GM18873 (cell line): ENCODE data around the gene ACSS1.

Source experiments
- ATAC-seq: cut with Tn5 transposase; IDR thresholded peaks from one replicate; pipeline ENCODE4 v1.9.1; 2021; ENCODE audit warnings: mild to moderate bottlenecking, moderate library complexity, moderate number of reproducible peaks; ENCODE audit not compliant: unreplicated experiment, low FRiP score

Gene ACSS1

DNA sequence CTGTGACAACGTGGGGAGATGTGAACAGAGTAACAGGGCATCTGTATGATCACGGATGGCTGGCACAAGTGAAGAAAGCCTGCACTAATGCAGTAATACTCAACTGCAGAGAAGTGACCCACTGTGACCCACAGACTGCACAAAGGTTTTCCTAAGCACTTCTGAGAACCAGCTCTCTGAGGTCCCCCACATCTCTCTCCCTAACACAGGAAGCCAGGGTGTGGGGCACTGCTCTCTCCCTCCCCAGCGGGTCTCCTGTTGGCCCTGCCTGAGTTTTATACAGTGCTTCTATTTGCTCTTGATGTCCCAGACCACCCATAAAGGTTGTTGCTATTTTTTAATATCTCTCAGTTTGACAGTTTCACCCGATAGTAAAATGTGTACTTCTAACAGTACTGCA lies 76.7 kb downstream of the ACSS1 start:
- no peak for ATAC-seq

DNA sequence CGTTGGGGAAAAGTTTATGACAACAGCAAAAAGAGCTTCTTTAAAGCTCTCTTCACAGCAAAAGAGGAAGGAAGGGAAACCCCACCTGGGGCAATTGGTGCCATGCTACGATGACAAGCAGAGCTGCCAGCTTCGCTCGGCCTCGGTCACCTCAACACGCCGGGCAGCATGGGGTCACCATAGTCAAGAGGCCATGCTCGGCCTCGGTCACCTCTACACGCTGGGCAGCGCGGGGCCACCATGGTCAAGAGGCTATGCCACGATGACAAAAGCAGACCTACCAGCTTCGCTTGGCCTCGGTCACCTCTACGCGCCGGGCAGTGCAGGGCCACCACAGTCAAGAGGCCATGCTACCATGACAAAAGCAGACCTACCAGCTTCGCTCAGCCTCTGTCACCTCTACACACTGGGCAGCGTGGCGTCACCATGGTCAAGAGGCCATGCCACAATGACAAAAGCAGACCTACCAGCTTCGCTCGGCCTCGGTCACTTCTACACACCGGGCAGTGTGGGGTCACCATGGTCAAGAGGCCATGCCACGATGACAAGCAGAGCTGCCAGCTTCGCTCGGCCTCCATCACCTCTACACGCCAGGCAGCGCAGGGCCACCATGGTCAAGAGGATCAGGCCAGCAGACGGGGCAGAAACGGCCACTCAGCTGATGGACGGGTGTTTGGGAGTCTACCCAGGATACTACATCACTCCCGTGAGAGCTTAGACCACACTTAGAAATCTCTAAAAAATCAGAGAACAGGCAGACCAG lies 77.5 kb downstream of the ACSS1 start:
- ATAC-seq, result no peak

DNA sequence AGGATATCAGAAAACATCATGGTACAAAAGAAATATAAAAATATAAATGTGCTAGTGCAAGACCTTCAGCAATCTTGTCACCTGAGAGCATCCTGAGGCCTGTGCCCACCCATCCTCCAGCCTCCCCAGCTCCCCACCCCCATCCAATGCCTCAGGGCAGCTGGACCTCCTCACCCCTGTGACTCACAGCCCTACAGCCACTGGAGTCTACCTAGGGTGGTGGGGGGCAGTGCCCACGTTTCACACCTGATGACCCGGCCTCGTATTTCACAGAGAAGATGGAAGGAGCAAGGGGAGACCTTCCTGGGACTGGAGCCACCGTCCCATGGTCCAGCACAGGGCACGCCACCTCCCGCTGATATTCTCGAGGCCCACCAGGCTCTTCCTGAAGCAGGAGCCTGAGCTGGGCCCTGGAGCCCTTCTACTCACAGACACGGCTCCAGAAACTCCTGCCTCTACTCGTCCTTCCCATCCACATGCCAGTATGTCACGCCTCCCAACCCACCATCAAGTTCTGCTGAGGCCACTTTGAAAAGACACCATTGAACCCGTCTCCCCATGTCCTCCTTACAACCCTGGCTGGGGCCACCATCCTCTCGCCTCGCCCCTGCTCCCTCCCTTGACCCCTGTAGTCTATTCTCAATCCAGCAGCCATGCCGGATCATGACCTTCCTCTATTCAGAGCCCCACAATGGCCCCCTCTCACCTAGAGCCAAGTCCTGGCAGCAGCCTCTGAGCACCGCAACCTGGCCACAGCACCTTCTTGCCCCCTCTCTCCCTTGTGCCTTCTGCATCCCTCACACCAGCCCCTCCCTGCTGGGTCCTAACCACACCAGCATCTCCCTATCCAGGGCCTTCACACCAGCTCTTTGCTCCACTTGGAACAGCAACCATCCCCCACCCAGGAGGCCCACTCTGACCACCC lies 78.6 kb downstream of the ACSS1 start:
- ATAC-seq, result no peak

DNA sequence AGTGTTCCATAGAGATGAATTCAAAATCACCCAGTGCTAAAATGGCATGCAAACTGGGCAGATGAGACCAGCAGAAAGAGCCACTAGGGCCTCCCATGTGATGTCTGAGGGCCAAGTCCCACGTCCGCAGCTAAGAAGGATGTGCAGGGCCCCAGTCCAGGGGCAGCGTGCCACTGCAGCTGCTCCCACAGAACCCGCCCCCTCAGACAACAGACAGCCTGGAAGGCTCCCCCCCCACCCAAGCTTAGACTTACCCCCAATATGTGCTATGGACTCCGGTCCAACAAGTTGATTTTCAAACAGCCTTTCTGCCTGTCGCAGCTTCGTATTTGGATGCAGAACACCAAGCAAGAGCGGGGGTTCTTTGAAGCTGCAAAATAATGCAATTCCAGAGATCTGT lies 79.4 kb downstream of the ACSS1 start:
- ATAC-seq, result no peak

DNA sequence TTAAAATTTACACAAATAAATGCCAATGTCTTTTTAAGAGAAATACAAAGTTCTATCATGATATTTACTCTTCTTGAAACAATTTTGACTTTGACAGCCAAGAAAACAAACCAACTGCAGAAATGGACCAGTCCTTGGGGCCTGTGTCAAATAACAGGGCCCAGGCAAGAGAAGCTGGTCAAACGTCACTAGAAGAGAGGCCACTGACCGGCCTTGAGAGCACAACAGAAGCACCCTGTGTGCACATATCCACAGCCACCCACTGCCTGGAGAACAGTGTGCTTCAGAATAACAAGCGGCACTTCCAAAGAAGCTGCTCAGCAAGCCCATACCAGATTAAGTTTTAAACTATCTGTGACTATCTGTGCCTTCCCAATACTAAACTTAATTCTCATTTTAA lies 80.1 kb downstream of the ACSS1 start:
- ATAC-seq, result no peak

DNA sequence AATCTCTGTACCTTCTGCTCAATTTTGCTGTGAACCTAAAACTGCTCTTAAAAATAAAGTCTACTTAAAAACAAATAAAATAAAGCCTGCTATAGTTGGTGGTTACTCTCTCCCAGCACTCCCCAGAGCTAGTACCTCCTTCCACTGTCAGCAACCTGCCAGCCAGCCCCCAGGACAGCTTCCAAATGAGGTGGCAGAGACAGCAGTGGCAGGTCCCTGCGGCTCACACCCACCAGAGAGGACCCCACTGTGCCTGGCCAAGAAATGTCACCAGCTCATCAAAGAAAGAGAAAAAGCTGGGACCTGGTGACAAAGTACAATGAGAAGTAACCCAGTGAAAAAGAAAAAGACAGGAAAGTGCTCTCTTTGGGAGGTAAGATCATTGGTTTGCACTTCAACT lies 80.6 kb downstream of the ACSS1 start:
- ATAC-seq, result no peak

DNA sequence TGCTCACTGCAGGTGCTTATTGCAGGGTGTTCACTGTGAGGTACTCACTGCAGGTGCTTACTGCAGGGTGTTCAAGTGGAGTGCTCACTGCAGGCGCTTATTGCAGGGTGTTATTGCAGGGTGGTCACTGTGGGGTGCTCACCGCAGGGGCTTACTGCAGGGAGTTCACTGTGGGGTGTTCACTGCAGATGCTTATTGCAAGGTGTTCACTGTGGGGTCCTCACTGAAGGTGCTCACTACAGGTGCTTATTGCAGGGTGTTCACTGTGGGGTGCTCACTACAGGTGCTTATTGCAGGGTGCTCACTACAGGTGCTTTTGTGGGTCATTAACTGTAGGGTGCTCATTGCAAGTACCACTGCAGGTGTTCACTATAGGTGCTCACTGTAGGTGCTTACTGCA lies 85.6 kb downstream of the ACSS1 start:
- no peak for ATAC-seq

DNA sequence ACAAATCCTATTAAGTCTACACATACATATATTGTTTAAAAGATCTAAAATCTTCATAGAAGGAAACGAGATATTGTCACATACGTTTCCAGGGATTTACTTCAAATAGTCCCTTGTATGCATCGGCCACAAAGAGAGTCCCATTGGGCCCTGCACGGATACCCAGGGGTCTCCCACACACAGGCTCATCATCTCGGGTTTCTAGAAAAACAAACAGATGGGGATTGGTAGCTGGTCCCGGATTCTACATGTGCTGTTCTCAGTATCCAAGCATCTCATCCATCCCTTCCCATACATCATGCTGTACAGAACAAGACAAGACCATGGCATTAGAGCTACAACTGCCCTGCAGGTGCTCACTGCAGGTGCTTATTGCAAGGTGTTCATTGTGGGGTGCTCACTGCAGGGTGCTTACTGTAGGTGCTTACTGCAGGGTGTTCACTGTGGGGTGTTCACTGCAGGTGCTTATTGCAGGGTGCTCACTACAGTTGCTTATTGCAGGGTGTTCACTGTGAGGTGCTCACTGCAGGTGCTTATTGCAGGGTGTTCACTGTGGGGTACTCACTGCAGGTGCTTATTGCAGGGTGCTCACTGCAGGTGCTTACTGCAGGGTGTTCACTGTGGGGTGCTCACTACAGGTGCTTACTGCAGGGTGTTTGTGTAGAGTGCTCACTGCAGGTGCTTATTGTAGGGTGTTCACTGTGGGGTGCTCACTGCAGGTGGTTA lies 86.4 kb downstream of the ACSS1 start:
- no peak for ATAC-seq

DNA sequence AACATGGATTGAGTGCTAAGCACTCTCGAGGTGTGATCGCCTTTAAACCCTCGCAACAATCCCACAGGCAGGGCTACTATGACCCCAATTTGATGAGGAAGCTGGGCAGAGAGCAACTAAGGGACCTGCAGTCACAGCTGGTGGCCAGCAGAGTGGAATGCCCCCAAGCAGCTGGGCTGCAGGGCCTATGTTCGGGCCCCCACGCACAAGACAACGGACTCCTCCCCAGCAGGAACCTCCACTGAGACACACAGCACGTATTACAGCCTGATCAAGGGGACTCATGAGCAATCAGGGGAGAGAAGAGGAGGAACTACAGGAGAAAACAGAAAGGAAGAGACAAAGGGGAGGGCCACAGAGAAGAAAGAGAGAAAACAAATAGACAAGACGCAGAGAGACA lies 87.2 kb downstream of the ACSS1 start:
- ATAC-seq, result no peak

DNA sequence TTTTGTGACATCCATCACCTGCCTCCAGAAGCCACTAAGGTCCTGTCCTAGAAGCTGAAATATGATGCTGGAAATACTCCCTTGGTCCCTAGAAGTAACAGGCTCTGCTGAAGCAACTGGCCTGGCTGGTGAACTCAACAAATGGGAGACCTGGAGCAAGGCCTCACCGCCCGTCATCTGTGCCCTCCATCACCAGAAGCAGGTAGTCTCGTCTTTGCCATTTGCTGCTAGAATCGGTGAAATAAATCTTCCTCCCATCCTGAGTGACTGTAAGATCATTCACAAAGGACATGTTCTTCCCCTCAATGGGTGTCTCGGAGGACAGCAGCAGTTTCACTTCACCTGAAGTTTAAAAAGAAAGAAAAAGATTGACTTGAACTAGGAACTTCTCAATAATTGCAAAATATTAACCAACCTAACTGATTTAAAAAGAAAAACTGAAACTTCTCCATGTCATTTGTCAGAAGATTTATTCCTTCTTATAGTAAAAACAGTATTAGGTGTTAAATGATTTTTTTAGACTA lies 87.8 kb downstream of the ACSS1 start:
- ATAC-seq, result no peak

DNA sequence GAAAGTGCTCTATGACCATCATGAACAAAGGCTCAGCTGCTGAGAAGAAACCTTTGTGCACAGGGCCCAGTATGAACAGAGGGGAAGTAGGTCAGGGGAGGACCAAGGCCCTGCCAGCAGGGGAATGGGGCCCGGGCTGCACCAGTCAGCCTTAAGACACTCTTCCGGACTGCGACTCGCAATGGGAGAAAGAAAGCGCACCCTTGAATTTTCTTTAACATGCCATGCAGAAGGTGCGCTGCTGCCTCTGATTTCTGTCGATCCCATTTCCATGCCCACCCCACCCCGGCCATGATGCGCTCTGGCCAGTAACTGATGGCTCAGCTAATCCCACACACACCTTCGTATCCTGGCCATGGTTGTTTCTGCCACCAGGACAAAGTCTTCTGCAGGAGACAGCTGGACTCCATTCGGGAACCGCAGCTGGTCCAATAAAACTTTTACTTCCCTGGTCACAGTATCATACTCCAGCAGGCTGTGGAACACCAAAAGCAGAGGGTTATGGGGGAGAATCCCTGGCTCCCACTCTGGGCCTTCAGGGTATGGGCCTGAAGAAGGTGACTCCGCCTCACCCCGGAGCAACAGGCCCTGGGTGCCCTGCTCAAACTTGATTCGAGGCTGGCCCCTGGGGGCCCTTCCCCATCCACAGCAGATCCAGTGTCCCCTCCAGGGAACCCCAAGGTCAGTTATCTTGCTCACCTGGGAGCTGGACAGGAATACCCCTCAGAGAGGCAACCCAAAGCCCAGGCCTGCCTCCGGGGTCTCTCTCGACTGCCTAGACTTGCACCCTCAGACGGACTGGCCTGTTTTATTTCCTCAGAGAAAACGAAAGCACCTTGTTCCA lies 88.5 kb downstream of the ACSS1 start:
- ATAC-seq, result no peak

DNA sequence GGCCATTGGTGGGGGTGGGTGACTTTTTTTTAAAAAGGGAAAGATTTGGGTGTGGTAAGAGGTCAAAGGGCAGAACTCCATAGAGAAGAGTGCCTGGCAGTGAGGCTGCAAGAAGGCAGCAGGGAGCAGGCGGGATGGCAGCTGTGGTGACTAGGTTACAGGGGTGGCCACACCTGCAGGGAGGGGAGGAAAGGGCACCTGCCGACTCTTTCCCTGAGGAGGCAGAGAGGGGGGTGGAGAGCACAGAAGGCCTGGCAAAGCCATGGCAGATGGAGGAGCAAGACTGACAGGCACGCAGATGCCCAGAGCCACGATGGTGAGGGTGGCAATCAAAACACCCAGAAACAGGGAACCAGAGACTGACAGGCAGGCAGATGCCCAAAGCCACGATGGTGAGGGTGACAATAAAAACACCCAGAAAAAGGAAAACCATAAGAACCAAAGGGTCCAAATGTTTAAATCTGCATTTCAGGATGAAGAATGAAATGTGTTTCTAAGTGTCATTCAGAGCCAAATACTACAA lies 89.6 kb downstream of the ACSS1 start:
- no peak for ATAC-seq

DNA sequence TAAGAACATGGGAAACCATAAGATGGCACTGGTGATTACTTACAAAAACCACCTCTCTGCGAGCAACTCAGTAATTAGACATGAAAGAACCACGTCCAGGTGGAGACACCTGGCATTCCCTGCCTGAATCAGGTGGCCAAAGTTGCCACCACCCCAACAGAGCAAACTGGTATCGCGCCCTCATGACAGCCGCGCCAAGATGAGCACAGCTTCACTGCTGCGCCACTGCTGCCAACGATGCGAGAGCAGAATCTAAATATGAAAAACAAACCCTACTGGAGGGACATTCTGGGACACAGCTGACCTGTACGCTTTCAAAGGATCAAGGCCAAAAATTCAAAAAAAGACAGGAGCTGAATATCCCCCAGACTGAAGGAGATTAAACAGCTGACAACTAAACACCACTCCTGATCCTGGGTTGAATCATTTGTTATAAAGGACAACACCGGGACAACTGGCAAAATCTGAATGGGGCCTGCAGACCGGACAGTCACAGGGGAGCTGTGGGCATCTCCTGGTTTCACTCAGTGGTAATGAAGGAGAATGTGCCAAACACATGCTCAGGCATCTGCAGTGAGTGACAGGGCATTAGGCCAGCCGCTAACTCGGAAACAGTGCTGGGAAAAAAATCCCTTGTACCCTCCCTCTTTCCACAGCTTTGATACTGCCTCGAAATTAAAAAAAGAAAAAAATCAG lies 91.5 kb downstream of the ACSS1 start:
- ATAC-seq, result no peak

DNA sequence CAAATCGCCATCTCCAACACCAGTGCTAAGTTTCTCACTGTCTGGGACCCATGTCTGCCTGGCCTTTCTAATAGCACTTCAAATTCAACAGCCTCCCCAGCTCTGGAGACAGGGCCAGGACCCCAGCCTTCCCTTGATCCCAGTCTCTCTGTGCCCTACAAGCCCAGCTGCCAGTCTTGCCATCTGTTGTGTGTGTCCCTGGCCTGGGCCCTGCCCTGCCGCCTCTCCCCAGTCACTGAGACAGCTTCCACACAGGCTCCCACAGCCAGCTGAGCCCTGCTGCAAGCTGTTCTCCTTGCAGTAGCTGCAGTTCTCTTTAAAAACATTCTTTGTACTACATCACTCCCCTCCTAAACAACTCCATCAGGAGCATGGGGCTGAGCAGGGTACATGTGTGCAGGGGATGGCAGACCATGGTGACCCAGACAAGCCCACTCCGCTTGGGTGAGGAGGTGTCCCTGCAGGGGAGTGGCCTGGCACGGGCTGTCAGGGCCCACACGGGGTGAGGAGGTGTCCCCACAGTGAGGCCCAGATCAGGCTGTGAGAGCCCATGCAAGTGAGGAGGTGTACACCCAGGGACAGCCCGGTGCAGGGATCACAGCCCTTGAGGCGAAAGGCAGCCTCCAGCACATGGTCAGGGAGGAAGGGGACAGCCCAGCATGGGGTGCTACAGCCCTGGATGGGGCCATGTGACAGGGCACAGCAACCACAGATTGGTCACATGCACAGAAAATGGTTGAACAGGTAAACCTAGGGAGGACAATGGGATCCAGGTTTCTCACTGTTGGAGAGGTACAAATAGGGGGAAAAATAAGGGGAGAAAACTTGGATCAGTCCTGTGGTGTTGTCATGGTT lies 92.6 kb downstream of the ACSS1 start:
- no peak for ATAC-seq

DNA sequence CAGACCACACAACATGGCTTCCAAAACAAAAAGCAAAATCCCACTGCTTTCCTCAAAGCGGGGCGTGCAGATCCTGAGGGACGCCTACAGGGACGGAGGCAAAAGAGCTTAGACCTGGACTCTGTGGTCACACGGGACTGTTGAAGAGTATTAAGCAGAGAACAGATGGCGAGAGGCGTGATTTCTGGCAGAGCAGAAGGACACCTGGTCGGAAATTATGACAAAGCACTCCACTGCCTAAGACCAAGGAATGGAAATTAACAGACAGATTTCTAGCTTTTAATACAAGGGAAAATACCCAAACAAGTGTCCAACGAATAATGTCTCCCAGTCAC lies 93.5 kb downstream of the ACSS1 start:
- no peak for ATAC-seq

DNA sequence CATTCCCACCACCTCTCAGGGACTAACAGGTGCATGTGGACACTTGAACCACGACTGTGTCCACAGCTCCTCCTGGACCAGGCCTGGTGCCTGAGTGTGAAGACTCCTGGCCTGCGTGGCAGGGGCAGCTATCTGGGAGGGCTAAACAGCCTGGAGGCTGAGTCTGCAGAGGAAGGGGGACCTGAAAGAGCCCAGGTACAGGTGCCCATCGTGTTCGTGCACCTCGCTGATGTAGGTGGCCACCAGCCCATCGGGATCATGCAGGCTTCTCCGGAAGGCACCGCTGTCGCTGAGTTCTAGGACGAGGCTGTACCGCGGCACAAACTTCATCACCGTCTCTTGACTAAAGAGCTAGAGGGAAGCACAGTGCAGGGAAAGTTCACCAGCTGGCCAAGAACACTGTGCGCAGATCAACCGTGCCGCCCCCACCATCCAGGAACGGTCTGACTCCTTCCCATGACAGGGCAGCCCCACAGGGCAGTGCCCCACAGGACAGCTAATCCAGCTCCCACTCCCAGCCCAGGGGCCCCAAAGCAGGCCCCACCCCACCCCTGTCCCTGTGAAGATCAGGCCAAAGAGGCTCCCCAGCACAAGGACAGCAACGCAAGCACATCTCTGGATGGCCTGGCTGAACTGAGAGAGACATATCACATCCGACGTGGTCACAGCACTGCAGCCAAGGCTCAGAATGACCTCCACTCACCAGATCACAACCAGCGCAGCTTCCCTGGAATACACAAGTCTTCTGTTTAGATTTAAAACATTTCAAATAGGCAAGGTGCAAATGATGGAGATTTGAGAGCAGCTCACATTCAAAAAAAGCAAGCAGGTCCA lies 94.0 kb downstream of the ACSS1 start:
- ATAC-seq, result no peak

DNA sequence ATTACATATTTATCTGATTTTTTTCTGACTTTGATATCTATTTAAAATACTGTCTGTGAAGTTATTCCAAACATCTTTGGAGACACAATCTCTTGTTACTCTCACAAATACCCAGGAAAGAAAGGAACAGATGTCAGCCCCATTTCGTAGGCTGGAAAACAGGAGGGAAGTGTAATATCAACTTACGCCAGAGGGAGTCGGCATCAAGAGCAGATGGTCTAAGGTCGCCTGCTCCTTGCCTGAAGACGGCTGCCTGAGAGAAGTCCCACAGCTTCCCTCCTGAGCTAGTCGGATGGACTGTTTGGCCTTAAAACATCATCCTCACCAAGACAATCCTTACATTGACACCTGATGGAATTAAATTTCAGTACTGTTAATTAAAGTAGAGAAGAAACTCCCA lies 95.4 kb downstream of the ACSS1 start:
- no peak for ATAC-seq

DNA sequence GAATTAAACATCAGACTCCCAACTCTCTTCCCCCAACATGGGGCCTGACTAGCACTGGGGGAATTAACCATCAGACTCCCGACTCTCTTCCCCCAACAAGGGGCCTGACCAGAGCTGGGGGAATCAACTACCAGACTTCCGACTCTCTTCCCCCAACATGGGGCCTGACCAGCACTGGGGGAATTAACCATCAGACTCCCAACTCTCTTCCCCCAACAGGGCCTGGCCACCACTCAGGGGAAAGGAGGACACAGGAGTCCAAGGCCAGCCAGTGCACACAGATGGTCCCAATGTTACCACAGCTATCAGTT lies 95.8 kb downstream of the ACSS1 start:
- ATAC-seq, result no peak
